Measurements from ENCODE around the gene FILIP1L.

FILIP1L gene

GRCh38 chr3:99934975-99935797, 179.1 kb downstream of the FILIP1L start:
- TF ChIP-seq, protein P1, sequence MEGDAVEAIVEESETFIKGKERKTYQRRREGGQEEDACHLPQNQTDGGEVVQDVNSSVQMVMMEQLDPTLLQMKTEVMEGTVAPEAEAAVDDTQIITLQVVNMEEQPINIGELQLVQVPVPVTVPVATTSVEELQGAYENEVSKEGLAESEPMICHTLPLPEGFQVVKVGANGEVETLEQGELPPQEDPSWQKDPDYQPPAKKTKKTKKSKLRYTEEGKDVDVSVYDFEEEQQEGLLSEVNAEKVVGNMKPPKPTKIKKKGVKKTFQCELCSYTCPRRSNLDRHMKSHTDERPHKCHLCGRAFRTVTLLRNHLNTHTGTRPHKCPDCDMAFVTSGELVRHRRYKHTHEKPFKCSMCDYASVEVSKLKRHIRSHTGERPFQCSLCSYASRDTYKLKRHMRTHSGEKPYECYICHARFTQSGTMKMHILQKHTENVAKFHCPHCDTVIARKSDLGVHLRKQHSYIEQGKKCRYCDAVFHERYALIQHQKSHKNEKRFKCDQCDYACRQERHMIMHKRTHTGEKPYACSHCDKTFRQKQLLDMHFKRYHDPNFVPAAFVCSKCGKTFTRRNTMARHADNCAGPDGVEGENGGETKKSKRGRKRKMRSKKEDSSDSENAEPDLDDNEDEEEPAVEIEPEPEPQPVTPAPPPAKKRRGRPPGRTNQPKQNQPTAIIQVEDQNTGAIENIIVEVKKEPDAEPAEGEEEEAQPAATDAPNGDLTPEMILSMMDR (IDR thresholded peaks at IDR 0.05; ENCODE audit: low read depth, low read length): no peak
- H3K4me1 ChIP-seq: peaks cover 30% of the 10 kb centered on the region
- H3K9me3 ChIP-seq: no peaks in the 10 kb centered on the region
- H3K36me3 ChIP-seq: peaks cover 5% of the 10 kb centered on the region; the same call in 1 of the 2 replicates
- no peak for DNase-seq
- H3K27me3 ChIP-seq: no peaks in the 10 kb centered on the region
- no peak overlapping the region for H3K4me3 ChIP-seq (ENCODE audit: low read depth, low read length)

DNA sequence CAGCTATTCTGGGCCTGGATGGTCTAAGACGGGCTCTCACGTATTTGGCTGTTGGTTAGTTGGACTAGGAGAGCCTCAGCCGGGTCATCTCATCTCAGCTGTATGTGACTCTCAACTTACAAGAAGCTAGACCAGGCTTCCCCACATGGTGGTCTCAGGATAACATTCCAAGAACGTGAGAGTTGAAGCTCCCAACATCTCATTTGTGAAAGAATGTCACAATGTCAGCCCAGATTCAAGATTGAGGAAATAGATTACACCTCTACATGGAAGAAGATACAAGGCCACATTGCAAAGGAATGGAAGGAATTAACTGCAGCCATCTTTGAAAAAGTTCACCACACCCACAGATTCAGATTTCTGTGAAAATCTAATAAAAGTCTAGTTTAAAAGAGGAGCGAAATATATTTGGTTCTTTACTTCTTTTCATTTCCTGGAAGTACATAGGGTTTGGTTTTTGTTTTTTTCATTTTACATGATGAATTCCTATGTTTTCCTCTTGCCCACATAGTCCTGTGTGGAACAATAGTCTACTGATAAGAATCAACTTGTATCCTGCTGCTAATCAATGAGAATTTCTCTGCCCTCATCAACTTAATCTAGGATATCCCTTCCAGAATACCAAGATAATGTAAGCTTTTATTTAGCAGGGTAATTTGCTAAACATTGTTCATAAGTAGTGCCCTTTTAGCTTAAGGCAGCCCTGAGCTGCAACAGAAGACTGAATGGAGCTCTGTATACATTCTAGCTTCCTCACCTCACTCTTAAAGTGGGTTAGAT, 180.1 kb downstream of the FILIP1L start:
- Histone ChIP-seq H3K27me3 (no peaks in the 10 kb centered on the region), H3K4me3 (ENCODE audit: low read depth, low read length) (no peak overlapping the region), H3K4me1 (peaks cover 27% of the 10 kb centered on the region), H3K9me3 (no peaks in the 10 kb centered on the region), H3K36me3 (peaks cover 5% of the 10 kb centered on the region; the same call in 1 of the 2 replicates)
- TF ChIP-seq, protein P1 (IDR thresholded peaks at IDR 0.05; ENCODE audit: low read depth, low read length): no peak
- DNase-seq: no peak

- no peaks in the 10 kb centered on the region for H3K27me3 ChIP-seq
- H3K36me3 ChIP-seq: peaks cover 5% of the 10 kb centered on the region; the same call in 1 of the 2 replicates
- no peak overlapping the region for H3K4me3 ChIP-seq (ENCODE audit: low read depth, low read length)
- DNase-seq: no peak
- peaks cover 8% of the 10 kb centered on the region; the same call in 1 of the 2 replicates for H3K4me1 ChIP-seq
- TF ChIP-seq, protein P1 (IDR thresholded peaks at IDR 0.05; ENCODE audit: low read depth, low read length): no peak
- no peaks in the 10 kb centered on the region for H3K9me3 ChIP-seq
These were observed 183.2 kb downstream of the FILIP1L start for GRCh38 chr3:99931059-99931458.

DNA sequence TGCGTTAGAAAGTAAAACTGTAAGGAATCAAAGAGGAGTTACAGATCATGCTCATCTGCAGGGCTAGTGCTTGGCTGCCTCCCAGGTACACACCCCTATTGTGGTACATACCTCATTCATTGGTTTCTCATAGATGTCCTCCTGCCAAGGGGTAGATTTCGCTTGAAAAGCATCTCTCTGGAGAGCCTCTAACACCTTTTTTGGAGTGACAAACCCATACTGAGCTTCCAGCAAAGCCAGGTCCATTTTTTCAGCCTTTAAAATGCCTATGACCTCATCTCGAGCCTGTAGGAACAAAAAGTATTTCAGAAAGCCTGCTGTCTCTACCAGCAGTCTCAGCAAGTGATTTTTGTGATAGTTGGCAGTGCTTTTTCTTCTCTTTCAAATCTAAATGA, 184.6 kb downstream of the FILIP1L start:
- no peak overlapping the region for H3K4me3 ChIP-seq (ENCODE audit: low read depth, low read length)
- H3K36me3 ChIP-seq: peaks cover 5% of the 10 kb centered on the region; the same call in 1 of the 2 replicates
- no peaks in the 10 kb centered on the region for H3K9me3 ChIP-seq
- H3K4me1 ChIP-seq: peaks cover 16% of the 10 kb centered on the region
- TF ChIP-seq, protein P1 (IDR thresholded peaks at IDR 0.05; ENCODE audit: low read depth, low read length): no peak
- H3K27me3 ChIP-seq: no peaks in the 10 kb centered on the region
- DNase-seq: no peak

DNA sequence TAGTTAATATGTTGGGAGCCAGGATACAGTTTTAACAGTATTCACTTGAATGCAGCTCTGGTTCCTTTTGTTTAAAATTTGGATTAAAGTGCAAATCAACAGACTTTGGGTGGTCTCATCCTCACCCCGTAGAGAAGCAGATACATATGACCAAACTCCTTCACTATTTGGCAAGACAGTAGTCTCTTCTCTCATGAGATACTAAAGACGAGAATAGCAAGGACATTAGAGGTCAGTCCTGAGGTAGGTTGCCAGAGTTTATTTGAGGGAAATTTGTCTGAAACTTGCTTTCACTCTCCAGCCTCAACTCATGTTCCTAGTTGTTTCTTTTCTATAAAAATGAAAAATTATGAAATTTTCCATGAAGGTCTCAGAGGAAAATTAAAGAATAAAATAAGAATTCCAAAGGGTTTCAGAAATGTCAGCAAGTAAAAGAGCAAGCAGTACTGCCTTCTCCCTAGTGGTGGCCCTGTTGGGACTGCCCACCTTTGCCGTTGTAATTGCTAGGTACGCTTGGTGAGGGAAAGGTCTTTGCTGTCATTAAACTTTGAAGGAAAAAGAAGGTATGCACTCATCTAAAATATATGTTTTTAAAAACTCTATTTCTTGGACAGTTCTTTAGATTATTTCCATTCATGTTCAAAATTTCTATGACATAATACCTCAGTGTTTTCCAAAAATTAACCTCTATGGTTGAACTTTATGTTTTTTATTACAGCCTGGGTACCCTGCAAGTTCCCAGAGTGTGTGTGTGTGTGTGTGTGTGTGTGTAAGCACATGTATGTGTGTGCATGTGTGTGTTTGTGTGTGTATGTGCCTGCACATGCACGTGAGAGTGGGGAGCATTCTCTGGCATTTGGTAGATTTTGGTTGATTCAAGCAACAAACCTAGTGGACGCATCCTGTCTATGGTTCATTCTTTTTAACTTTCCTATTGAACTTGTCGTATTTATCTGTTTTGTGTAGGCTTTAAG, 185.2 kb downstream of the FILIP1L start:
- H3K4me3 ChIP-seq (ENCODE audit: low read depth, low read length): no peak overlapping the region

More for the DNA sequence above, 185.2 kb downstream of the FILIP1L start:
- no peak for DNase-seq
- Histone ChIP-seq H3K27me3 (no peaks in the 10 kb centered on the region), H3K4me1 (peaks cover 10% of the 10 kb centered on the region), H3K9me3 (no peaks in the 10 kb centered on the region), H3K36me3 (peaks cover 5% of the 10 kb centered on the region; the same call in 1 of the 2 replicates)
- TF ChIP-seq, protein P1 (IDR thresholded peaks at IDR 0.05; ENCODE audit: low read depth, low read length): peak; percentile 29; the same call in 1 of the 2 replicates

Measured in BE2C (cell line).